B cell (primary cell): ENCODE measurements around the gene CCDC191. TPM values are rescaled to one million over a fixed set of nuclear protein-coding genes. Genes with fewer than 3 reads are reported as not detected.

Experiments
- ATAC-seq: fragments of 200-7000 bp; cut with Tn5 transposase; one replicate; pipeline ENCODE4 v1.10.0; 2021; ENCODE audit warnings: low read depth, mild to moderate bottlenecking, moderate number of reproducible peaks, moderate library complexity
- CTCF ChIA-PET: fragments of 350-600 bp; sonication (Branson Sonifier 250); formaldehyde crosslinking; loops from one replicate; lab custom pipeline; 2021; ENCODE audit warnings: antibody characterized with exemption, inconsistent platforms; lab: Charles Lee
- POLR2A ChIA-PET: fragments of 350-600 bp; sonication (Branson Sonifier 250); formaldehyde crosslinking; loops from one replicate; lab custom pipeline; 2021; ENCODE audit warnings: antibody characterized with exemption; lab: Charles Lee
- DNase-seq: peaks from one replicate; pipeline ENCODE4 v3.0.0; 2013
- H2AFZ ChIP-seq: 2 replicates; pipeline ENCODE4 v1.6.1; 2012; ENCODE audit warnings: mild to moderate bottlenecking, low read depth, low read length; ENCODE audit not compliant: insufficient read depth, poor library complexity, severe bottlenecking
- H3K27ac ChIP-seq, 2 donors: 1 replicate in 1 of 2; 2 replicates in 1 of 2; pipeline ENCODE4 v1.5.1; 2012 to 2013; ENCODE audit warnings: low read length in 2 of 2, mild to moderate bottlenecking in 2 of 2, moderate library complexity in 1 of 2
- H3K27me3 ChIP-seq, 4 experiments: fragments of 200-600 bp in 1 of 4; sonication (generic) in 1 of 4; replicated peaks in 1 of 4; 1 replicate in 2 of 4; 2 replicates in 2 of 4; pipeline versions ENCODE4 v1.6.1 to v1.7.0; 2013 to 2016; ENCODE audit warnings: low read length in 3 of 4, mild to moderate bottlenecking in 2 of 4, mixed read lengths in 1 of 4, moderate library complexity in 1 of 4; ENCODE audit not compliant: insufficient read depth in 4 of 4, control insufficient read depth in 3 of 4; ENCODE audit errors: control extremely low read depth in 1 of 4
- H3K36me3 ChIP-seq, 2 experiments: replicated peaks in 1 of 2; 1 replicate in 1 of 2; 2 replicates in 1 of 2; pipeline versions ENCODE4 v1.6.1 to v1.7.1; 2013; ENCODE audit warnings: low read length in 1 of 2; ENCODE audit not compliant: insufficient read depth in 2 of 2, control insufficient read depth in 1 of 2; ENCODE audit errors: control extremely low read depth in 1 of 2, extremely low read depth in 1 of 2
- H3K4me1 ChIP-seq, 2 donors: fragments of 200-600 bp in 1 of 2; sonication (generic) in 1 of 2; 1 replicate in 1 of 2; 2 replicates in 1 of 2; pipeline versions ENCODE4 v1.5.1 to v1.6.1; 2013 to 2017; ENCODE audit warnings: low read length in 2 of 2; ENCODE audit not compliant: control insufficient read depth in 2 of 2, insufficient read depth in 2 of 2
- H3K4me2 ChIP-seq: replicated peaks from 2 replicates; pipeline ENCODE3; 2012; ENCODE audit warnings: mild to moderate bottlenecking, low read depth, low read length; ENCODE audit not compliant: poor library complexity, severe bottlenecking
- H3K4me3 ChIP-seq, 5 experiments: fragments of 200-600 bp in 1 of 5; sonication (generic) in 1 of 5; 1 replicate in 3 of 5; 2 replicates in 2 of 5; pipeline versions ENCODE4 v1.5.1 to v1.7.0; 2011 to 2016; ENCODE audit warnings: low read length in 4 of 5, mild to moderate bottlenecking in 4 of 5, low read depth in 2 of 5, control low read depth in 1 of 5, moderate library complexity in 1 of 5; ENCODE audit not compliant: insufficient read depth in 1 of 5; ENCODE audit errors: control extremely low read depth in 1 of 5, extremely low read depth in 1 of 5
- H3K79me2 ChIP-seq: fragments of 200-600 bp; sonication (generic); one replicate; pipeline ENCODE4 v1.6.0; 2016; ENCODE audit warnings: low read length; ENCODE audit not compliant: control insufficient read depth, insufficient read depth
- H3K9ac ChIP-seq: fragments of 200-600 bp; sonication (generic); 2 replicates; pipeline ENCODE4 v1.6.1; 2017; ENCODE audit warnings: mild to moderate bottlenecking, low read length, moderate library complexity
- H3K9me3 ChIP-seq, 3 donors: one replicate each; pipeline versions ENCODE4 v1.6.1 to v1.7.1; 2013; ENCODE audit warnings: low read length in 2 of 3; ENCODE audit not compliant: control insufficient read depth in 2 of 3, insufficient read depth in 1 of 3; ENCODE audit errors: control extremely low read depth in 1 of 3
- H4K20me1 ChIP-seq: 2 replicates; pipeline ENCODE4 v1.6.0; 2012; ENCODE audit warnings: mild to moderate bottlenecking, low read length; ENCODE audit not compliant: insufficient read depth, control insufficient read depth, poor library complexity, severe bottlenecking
- H3K27ac Mint-ChIP-seq: one replicate; pipeline ENCODE4 v1.8.0; 2021; ENCODE audit warnings: mixed read lengths
- H3K27me3 Mint-ChIP-seq: one replicate; pipeline ENCODE4 v1.8.0; 2021; ENCODE audit warnings: mixed read lengths
- H3K4me1 Mint-ChIP-seq: one replicate; pipeline ENCODE4 v1.8.0; 2021; ENCODE audit warnings: mixed read lengths
- H3K4me3 Mint-ChIP-seq: one replicate; pipeline ENCODE4 v1.8.0; 2021; ENCODE audit warnings: mixed read lengths
- H3K9me3 Mint-ChIP-seq: one replicate; pipeline ENCODE4 v1.8.0; 2022; ENCODE audit warnings: mixed read lengths; ENCODE audit not compliant: insufficient read depth
- CTCF ChIP-seq: fragments of 200-600 bp; IDR thresholded peaks from one replicate; pipeline ENCODE4 v1.8.0; 2022; ENCODE audit warnings: antibody characterized with exemption, mild to moderate bottlenecking
- EZH2 ChIP-seq: IDR thresholded peaks from 2 replicates; pipeline ENCODE4 v1.6.1; 2012; ENCODE audit warnings: borderline replicate concordance, low read depth, mild to moderate bottlenecking, moderate library complexity, low read length; ENCODE audit not compliant: insufficient read depth, poor library complexity, severe bottlenecking
- WGBS: methylation state at CpG from one replicate; pipeline ENCODE4 v1.1.5; 2013; ENCODE audit warnings: missing lambda C conversion rate; ENCODE audit not compliant: insufficient coverage; 5-methylcytosine and 5-hydroxymethylcytosine counted together
- intact Hi-C: fragments of 100-400 bp; cut with micrococcal nuclease; formaldehyde crosslinking; loops from one replicate; pipeline ENCODE4 v1.10.0; 2022
- polyA plus RNA-seq: library from polyadenylated mRNA; depleted of rRNA; stranded (reverse); fragments of >200 nt; gene quantifications from 2 replicates; pipeline ENCODE4 v1.2.3, GENCODE V29; 2012
- total RNA-seq, 2 donors: library from RNA; stranded (reverse); fragments of 120-200 nt in 1 of 2; gene quantifications; 1 replicate in 1 of 2; 2 replicates in 1 of 2; pipeline versions ENCODE4 v1.2.3 to v1.2.4, GENCODE V29; 2013 to 2022

The CCDC191 gene
- total and polyA plus RNA-seq, 2 donors (not counting 1 experiment from before 2014, with no cell fraction given) = 26.7 to 47.9 TPM

- Histone ChIP-seq H3K27ac (no peak overlapping the region), H3K4me2 (no peak overlapping the region), H3K36me3 (no peaks in the 10 kb centered on the region), H3K27me3 (no peaks in the 10 kb centered on the region), H3K9ac (no peak overlapping the region), H3K79me2 (no peaks in the 10 kb centered on the region), H4K20me1 (no peaks in the 10 kb centered on the region), H2AFZ (no peak overlapping the region), H3K4me1 (no peaks in the 10 kb centered on the region), H3K9me3 (no peaks in the 10 kb centered on the region), H3K4me3 (no peak overlapping the region)
- DNase-seq = no peak
- Mint-ChIP-seq H3K4me1 (no peaks in the 10 kb centered on the region), H3K4me3 (no peak overlapping the region), H3K27me3 (peaks cover 10% of the 10 kb centered on the region), H3K27ac (no peak overlapping the region), H3K9me3 (no peaks in the 10 kb centered on the region)
- TF ChIP-seq EZH2 = no peak
- no peak for TF ChIP-seq CTCF
- ChIA-PET CTCF (no interaction called here), POLR2A (no interaction called here)
- ATAC-seq = no peak
- intact Hi-C loops = no loop called here
- no CpG with 5 or more reads among the region's 3 CpGs for WGBS
These were observed 48.1 kb upstream of the CCDC191 start for GRCh38 chr3:114104414-114104813.

- no peak for DNase-seq
- H3K27me3 ChIP-seq = no peaks in the 10 kb centered on the region
- H3K4me1 Mint-ChIP-seq = no peaks in the 10 kb centered on the region
- no peak overlapping the region for H3K4me3 ChIP-seq
- intact Hi-C loops = no loop called here
- TF ChIP-seq CTCF (no peak), EZH2 (no peak)
- no peaks in the 10 kb centered on the region for H4K20me1 ChIP-seq
- no peak overlapping the region for H3K4me3 Mint-ChIP-seq
- no peak overlapping the region for H3K27ac Mint-ChIP-seq
- H3K9ac ChIP-seq = no peak overlapping the region
- ChIA-PET POLR2A (no interaction called here), CTCF (no interaction called here)
- no peak overlapping the region for H3K4me2 ChIP-seq
- H2AFZ ChIP-seq = no peak overlapping the region
- WGBS = 98% methylated on average over 3 of the region's 4 CpGs
- H3K36me3 ChIP-seq = no peaks in the 10 kb centered on the region
- no peaks in the 10 kb centered on the region for H3K9me3 ChIP-seq
- H3K79me2 ChIP-seq = no peaks in the 10 kb centered on the region
- no peaks in the 10 kb centered on the region for H3K4me1 ChIP-seq
- H3K27me3 Mint-ChIP-seq = peaks cover 9% of the 10 kb centered on the region
- H3K9me3 Mint-ChIP-seq = no peaks in the 10 kb centered on the region
- no peak overlapping the region for H3K27ac ChIP-seq
- ATAC-seq = no peak
These were observed 47.5 kb upstream of the CCDC191 start for GRCh38 chr3:114103858-114104257.
